HG03196 (cell line): ENCODE data around the gene FAM163A.
"Not testable (repeated sequence)": the region's sequence is repeated elsewhere in the genome, so short reads cannot be mapped to it uniquely, and the experiment has no call there.

Experiments
- ATAC-seq: cut with Tn5 transposase; IDR thresholded peaks from one replicate; pipeline ENCODE4 v1.9.1; 2021; ENCODE audit not compliant: unreplicated experiment

The FAM163A gene

DNA sequence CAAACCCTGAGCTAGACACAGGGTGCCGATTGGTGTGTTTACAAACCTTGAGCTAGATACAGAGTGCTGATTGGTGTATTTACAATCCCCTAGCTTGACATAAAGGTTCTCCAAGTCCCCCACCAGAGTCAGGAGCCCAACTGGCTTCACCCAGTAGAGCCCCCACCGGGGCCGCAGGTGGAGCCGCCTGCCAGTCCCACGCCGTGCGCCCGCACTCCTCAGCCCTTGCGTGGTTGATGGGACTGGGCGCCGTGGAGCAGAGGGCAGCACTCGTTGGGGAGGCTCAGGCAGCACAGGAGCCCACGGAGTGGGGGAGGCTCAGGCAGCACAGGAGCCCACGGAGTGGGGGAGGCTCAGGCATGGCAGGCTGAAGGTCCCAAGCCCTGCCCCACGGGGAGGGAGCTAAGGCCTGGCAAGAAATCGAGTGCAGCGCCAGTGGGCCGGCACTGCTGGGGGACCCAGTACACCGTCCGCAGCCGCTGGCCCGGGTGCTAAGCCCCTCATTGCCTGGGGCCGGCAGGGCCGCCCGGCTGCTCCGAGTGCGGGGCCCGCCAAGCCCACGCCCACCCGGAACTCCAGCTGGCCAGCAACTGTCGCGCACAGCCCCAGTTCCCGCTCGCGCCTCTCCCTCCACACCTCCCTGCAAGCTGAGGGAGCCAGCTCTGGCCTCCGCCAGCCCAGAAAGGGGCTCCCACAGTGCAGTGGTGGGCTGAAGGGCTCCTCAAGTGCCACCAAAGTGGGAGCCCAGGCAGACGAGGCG, 93.8 kb downstream of the FAM163A start:
- ATAC-seq, result not testable (repeated sequence)

DNA sequence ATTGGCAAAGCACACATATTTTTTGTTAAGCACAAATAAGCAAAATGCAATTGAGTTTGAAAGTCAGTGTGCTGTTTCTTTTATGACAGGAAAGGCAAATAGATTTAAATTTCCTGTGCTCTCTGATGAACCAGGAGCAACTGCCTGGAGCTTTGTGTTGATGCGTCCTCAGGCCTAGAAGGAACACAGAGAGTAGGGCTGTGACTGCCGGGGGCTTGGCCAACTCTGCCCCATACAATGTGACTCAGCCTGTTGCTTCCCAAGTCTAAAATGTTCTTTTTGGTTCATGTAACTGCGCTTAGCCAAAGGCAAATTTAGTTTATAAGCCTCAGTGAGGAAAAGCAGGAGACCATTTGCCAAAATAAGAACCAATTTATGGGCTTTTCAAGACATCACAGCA, 97.0 kb downstream of the FAM163A start:
- no peak for ATAC-seq

DNA sequence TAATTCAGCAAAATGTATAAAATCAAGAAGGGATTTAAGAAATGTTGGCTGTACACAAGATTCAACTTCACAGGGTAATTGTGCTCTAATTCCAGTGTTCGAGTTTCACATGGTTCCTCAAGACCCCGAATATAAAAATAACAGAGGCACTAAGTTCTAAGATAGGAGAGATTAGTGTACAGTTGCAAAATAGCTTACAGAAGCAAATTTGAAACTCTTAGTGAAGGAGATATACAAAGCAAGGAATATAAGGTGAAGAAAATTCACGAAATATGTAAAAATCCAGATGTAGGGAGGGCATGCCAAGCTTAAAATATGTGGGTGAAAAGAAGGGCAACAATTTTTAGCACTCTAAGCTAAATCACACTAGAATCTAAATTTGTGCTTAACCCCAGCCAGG, 105.1 kb downstream of the FAM163A start:
- ATAC-seq, result no peak

DNA sequence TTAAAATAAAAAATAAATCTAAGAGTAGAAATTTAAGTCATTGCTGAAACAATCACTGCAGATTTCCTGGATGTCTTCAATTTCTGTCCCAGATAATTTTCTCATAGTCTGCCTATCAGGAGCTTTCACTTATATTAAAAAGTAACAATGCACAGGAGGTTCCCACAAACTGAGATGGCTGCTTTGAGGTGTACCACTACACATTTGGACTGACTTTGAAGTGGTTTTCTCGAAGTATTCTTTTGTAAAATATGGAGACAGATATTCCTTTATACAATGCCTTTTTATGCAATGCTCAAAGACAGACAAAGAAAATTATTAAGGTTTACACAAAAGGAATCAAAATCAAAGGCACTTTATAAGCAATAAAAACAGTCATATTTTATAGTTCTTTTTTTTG, 110.0 kb downstream of the FAM163A start:
- no peak for ATAC-seq

DNA sequence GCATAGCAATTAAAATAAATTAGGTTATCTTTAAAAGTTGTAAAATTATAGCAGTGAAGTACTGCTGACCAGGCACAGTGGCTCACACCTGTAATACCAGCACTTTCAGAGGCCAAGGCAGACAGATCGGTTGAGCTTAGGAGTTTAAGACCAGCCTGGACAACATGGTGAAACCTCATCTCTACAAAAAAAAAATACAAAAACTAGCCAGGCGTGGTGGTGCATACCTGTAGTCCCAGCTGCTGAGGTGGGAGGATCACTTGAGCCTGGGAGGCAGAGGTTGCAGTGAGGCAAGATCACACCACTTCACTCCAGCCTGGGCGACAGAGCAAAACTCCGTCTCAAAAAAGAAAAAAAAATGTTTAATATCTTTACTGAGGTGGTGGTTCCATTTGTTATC, 112.7 kb downstream of the FAM163A start:
- ATAC-seq, result not testable (repeated sequence)

DNA sequence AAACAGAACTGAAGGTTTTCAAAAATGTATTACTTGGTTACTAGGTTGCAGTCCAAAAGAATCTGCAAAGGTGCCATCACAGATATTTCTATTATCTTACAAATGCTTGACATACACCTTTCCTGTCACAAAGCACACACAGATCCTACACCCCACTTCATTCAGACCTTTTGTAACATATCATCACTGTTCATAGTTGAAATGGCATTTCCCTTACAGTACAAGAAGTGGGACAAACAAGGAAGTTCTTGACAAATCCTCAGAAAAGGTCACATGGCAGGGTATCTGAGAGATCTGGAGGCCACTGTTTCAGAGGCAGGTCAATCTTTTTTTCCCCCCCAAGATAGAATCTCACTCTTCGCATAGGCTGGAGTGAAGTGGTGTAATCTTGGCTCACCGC, 113.2 kb downstream of the FAM163A start:
- no peak for ATAC-seq

DNA sequence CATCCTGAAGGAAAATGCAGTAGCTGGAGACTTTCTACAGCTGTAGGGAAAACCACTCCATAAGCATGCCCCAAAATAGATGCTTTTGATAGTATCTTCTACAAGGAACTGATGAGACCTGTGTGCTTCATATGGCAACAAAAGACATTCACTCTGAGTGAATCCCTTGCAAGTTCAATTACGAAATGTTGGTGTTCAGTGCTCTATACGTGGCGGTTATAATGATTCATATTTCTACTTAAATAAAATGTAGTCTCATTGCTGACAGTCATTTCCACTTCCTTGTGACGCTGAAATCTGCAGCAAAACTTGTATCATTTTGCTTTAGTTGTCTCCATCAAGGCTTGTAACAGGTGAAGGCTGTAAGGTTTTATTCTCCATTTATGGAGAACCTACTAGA, 113.9 kb downstream of the FAM163A start:
- no peak for ATAC-seq

DNA sequence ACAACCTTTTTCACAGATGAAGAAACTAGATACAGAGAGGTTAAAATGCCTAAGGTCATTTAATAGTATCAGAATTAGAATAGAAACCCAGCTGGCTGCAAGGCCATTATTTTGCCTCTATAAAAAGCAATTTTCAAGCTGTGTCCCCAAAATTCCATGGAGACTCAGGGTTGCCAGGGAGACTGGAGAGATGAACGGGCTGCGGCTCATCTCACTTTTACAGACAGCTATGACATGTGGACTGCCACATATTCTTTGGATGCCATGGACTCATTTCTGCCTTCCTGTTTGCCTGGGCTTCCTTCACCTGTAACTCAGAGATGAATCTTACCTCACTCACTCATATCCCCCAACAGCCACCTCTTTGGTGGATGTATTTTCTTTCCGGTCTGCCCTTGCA, 117.6 kb downstream of the FAM163A start:
- ATAC-seq, result no peak

DNA sequence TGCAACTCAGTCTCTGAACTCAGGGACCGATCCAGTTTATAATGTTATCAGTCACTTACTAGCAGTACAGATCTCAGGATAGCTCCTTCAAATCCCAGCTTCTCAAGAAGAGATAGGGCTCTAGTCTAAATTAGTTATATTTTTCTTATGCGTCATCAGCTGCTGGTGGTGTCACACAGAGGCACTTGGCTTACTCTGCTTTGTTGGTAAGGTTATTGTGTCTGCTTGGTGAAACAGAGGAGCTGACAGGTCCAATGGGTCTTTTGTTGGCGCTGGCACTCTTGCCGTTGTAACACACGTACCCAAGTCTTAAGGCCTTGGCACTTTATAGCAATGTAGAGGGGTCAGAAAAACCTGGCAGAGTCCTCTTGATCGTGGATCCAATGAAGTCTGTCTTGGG, 122.3 kb downstream of the FAM163A start:
- ATAC-seq, result no peak
